ENCODE data around the gene CRABP1. TPM values are rescaled to one million over a fixed set of nuclear protein-coding genes. Genes with fewer than 3 reads are reported as not detected.

CRABP1 gene
- total RNA-seq, 2 donors from 2014 or later, result not detected

- no peaks in the 10 kb centered on the region for H3K4me1 Mint-ChIP-seq
- H3K27ac Mint-ChIP-seq, result no peak overlapping the region
- no peaks in the 10 kb centered on the region for H3K9me3 ChIP-seq (ENCODE audit: control insufficient read depth, low read length, poor library complexity, severe bottlenecking)
- H3K4me3 Mint-ChIP-seq, result no peak overlapping the region
- peaks cover 9% of the 10 kb centered on the region for H3K36me3 Mint-ChIP-seq (ENCODE audit: low read depth)
- H3K27me3 Mint-ChIP-seq, result peaks cover 42% of the 10 kb centered on the region
- no peak for ATAC-seq
- DNase-seq, result no peak
Measured at GRCh38 chr15:78382114-78382880, 42.1 kb downstream of the CRABP1 start.

- no peak for DNase-seq
- Mint-ChIP-seq H3K27ac (no peak overlapping the region), H3K36me3 (ENCODE audit: low read depth) (peaks cover 9% of the 10 kb centered on the region), H3K4me3 (no peak overlapping the region), H3K27me3 (peaks cover 49% of the 10 kb centered on the region), H3K4me1 (no peaks in the 10 kb centered on the region)
- no peaks in the 10 kb centered on the region for H3K9me3 ChIP-seq (ENCODE audit: control insufficient read depth, low read length, poor library complexity, severe bottlenecking)
- ATAC-seq, result no peak
Measured at GRCh38 chr15:78384651-78385050, 44.5 kb downstream of the CRABP1 start.

DNA sequence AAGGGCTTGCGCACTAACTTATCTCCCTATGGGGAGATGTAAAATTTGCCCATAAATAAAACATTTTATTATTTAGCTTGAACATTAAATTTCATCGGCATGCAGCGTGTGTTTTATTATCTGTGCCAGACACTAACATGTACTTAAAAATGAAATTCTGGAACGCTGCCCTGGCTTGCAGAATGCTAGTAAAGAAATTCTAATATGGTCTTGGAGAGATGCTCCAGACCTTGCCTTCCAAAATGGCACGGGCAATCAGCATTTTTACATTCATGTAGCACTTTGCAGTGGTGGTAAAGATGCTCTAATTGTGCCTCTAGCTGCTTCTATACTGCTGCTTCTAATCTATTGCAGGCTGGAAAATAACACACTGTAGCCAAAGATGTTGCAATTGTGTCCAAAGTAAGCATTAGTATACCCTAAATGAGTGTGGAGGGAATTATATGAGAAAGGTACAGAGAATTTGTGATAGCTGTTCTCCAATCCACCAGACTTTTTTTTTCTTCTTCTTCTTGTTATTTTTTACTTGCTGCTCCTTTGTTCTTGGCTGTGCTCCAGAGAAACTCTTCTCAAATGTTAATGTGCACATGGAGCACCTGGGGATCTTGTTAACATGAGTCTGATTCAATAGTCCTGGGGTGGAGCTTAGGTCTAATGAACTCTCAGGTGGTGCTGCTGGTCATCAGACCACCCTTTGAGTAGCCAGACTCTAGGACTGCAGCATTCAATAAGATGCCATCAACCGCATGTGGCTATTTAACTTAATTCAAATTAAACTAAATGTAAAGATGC is 47.3 kb downstream of the CRABP1 start:
- Mint-ChIP-seq H3K27ac (no peak overlapping the region), H3K4me1 (peaks cover 2% of the 10 kb centered on the region), H3K36me3 (ENCODE audit: low read depth) (peaks cover 9% of the 10 kb centered on the region), H3K4me3 (no peak overlapping the region), H3K27me3 (peaks cover 52% of the 10 kb centered on the region)
- no peak for ATAC-seq
- no peaks in the 10 kb centered on the region for H3K9me3 ChIP-seq (ENCODE audit: control insufficient read depth, low read length, poor library complexity, severe bottlenecking)
- DNase-seq, result no peak

GRCh38 chr15:78388865-78389264 is 48.7 kb downstream of the CRABP1 start:
- Mint-ChIP-seq H3K27me3 (peaks cover 49% of the 10 kb centered on the region), H3K27ac (no peak overlapping the region)
- no peak for ATAC-seq

DNA sequence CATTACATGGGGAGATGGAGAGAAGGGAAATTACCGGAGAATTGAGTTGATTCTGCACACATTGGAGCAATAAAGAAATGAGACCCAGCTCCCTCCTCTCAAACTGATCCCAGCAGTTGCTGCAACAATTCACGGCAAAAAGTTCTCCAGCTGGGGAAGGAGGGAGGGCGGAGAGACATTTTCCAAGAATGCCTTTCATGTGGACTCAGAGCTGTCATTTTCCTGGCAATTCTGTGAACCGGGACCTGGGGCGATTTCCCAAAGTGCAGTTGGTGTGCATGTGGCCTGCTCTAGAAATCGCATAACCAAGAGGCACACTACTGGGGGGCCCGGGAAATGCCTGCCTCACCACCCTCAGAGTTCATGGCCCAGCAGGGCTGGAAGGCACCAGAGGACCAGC is 49.2 kb downstream of the CRABP1 start:
- DNase-seq, result no peak

More at GRCh38 chr15:78388865-78389264, 48.7 kb downstream of the CRABP1 start:
- Mint-ChIP-seq H3K36me3 (ENCODE audit: low read depth) (peaks cover 4% of the 10 kb centered on the region), H3K4me1 (peaks cover 2% of the 10 kb centered on the region), H3K4me3 (no peak overlapping the region)
- no peaks in the 10 kb centered on the region for H3K9me3 ChIP-seq (ENCODE audit: control insufficient read depth, low read length, poor library complexity, severe bottlenecking)
- no peak for DNase-seq

GRCh38 chr15:78389738-78390137 is 49.6 kb downstream of the CRABP1 start:
- peaks cover 2% of the 10 kb centered on the region for H3K4me1 Mint-ChIP-seq
- H3K27ac Mint-ChIP-seq, result no peak overlapping the region
- DNase-seq, result no peak
- no peak overlapping the region for H3K4me3 Mint-ChIP-seq
- peaks cover 49% of the 10 kb centered on the region for H3K27me3 Mint-ChIP-seq
- H3K9me3 ChIP-seq (ENCODE audit: control insufficient read depth, low read length, poor library complexity, severe bottlenecking), result no peaks in the 10 kb centered on the region
- no peak for ATAC-seq
- H3K36me3 Mint-ChIP-seq (ENCODE audit: low read depth), result peaks cover 4% of the 10 kb centered on the region

More for the DNA sequence above, 49.2 kb downstream of the CRABP1 start:
- H3K9me3 ChIP-seq (ENCODE audit: control insufficient read depth, low read length, poor library complexity, severe bottlenecking), result no peaks in the 10 kb centered on the region
- peaks cover 2% of the 10 kb centered on the region for H3K4me1 Mint-ChIP-seq
- H3K36me3 Mint-ChIP-seq (ENCODE audit: low read depth), result peaks cover 4% of the 10 kb centered on the region
- H3K27ac Mint-ChIP-seq, result no peak overlapping the region
- ATAC-seq, result no peak
- H3K4me3 Mint-ChIP-seq, result no peak overlapping the region
- peaks cover 49% of the 10 kb centered on the region for H3K27me3 Mint-ChIP-seq

GRCh38 chr15:78390242-78390641 is 50.1 kb downstream of the CRABP1 start:
- no peak overlapping the region for H3K27ac Mint-ChIP-seq
- peaks cover 2% of the 10 kb centered on the region for H3K4me1 Mint-ChIP-seq
- no peak for DNase-seq
- H3K36me3 Mint-ChIP-seq (ENCODE audit: low read depth), result peaks cover 4% of the 10 kb centered on the region
- H3K9me3 ChIP-seq (ENCODE audit: control insufficient read depth, low read length, poor library complexity, severe bottlenecking), result no peaks in the 10 kb centered on the region
- H3K4me3 Mint-ChIP-seq, result no peak overlapping the region
- ATAC-seq, result no peak
- H3K27me3 Mint-ChIP-seq, result peaks cover 44% of the 10 kb centered on the region

DNA sequence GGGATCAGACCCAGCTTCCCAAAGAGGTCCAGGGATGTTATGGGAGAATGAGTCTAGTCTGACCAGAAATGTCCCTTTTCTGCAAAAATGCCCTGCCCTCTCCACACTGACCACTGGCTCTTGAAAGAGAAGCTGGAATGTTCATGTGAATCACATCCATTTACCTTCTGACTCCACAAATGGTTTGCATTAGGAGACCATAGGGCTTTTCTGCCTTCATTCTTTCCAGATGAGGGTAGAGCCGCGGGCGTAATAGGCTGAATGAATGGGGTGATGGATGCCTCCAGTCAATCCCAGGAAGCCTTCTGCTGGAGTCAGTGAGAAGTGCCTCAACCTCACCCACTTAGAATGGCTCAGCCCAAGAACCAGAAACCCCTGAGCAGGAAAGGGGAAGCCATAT is 50.7 kb downstream of the CRABP1 start:
- DNase-seq (no peak), ATAC-seq (no peak)
- H3K9me3 ChIP-seq (ENCODE audit: control insufficient read depth, low read length, poor library complexity, severe bottlenecking), result no peaks in the 10 kb centered on the region
- Mint-ChIP-seq H3K4me1 (peaks cover 2% of the 10 kb centered on the region), H3K27ac (no peak overlapping the region), H3K27me3 (peaks cover 38% of the 10 kb centered on the region), H3K4me3 (no peak overlapping the region), H3K36me3 (ENCODE audit: low read depth) (no peaks in the 10 kb centered on the region)

GRCh38 chr15:78391781-78392180 is 51.6 kb downstream of the CRABP1 start:
- ATAC-seq (no peak), DNase-seq (no peak)
- H3K36me3 Mint-ChIP-seq (ENCODE audit: low read depth), result no peaks in the 10 kb centered on the region
- peaks cover 28% of the 10 kb centered on the region for H3K27me3 Mint-ChIP-seq
- H3K27ac Mint-ChIP-seq, result no peak overlapping the region
- H3K9me3 ChIP-seq (ENCODE audit: control insufficient read depth, low read length, poor library complexity, severe bottlenecking), result no peaks in the 10 kb centered on the region
- no peak overlapping the region for H3K4me3 Mint-ChIP-seq
- peaks cover 2% of the 10 kb centered on the region for H3K4me1 Mint-ChIP-seq

DNA sequence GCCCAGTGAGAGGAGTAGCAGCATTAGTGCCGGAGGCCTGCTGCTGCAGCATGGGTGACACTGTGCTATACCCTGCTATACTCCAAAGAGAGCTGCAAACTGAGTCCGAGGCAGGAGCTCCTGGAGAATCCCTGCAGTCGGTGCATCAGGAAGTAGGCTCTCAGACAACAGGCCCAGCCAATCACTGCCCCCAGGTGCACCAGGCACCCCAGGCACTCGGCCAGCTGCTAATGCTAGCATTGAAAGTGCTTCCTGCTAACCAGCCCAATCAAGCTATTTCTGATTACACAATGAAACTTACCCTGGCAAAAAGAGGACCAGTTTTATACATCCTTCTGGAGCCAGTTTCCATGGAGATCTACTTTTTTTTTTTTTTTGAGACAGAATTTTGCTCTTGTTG is 52.3 kb downstream of the CRABP1 start:
- H3K27me3 Mint-ChIP-seq, result peaks cover 22% of the 10 kb centered on the region
- DNase-seq (no peak), ATAC-seq (no peak)
- H3K36me3 Mint-ChIP-seq (ENCODE audit: low read depth), result no peaks in the 10 kb centered on the region
- H3K4me1 Mint-ChIP-seq, result peaks cover 2% of the 10 kb centered on the region
- no peak overlapping the region for H3K27ac Mint-ChIP-seq
- H3K4me3 Mint-ChIP-seq, result no peak overlapping the region
- no peaks in the 10 kb centered on the region for H3K9me3 ChIP-seq (ENCODE audit: control insufficient read depth, low read length, poor library complexity, severe bottlenecking)

DNA sequence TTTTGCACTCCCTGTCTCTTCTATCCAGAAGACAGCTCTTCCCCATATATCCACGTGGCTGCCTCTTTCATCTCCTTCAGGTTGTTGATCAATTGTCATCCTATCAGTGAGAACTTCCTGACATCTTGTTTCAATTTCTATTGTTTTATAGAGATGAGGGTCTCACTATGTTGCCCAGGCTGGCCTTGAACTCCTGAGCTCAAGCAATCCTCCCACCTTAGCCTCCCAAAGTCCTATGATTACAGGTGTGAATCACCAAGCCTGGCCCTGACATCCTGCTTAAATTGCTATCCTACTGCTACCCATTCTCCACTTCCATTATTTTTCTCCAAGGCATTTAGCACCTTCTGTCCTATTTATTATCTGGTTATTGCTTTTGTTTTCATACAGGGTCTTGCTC is 53.0 kb downstream of the CRABP1 start:
- ATAC-seq (no peak), DNase-seq (no peak)
- Mint-ChIP-seq H3K27ac (no peak overlapping the region), H3K4me3 (no peak overlapping the region), H3K27me3 (peaks cover 17% of the 10 kb centered on the region), H3K36me3 (ENCODE audit: low read depth) (no peaks in the 10 kb centered on the region), H3K4me1 (peaks cover 4% of the 10 kb centered on the region)
- no peaks in the 10 kb centered on the region for H3K9me3 ChIP-seq (ENCODE audit: control insufficient read depth, low read length, poor library complexity, severe bottlenecking)

DNA sequence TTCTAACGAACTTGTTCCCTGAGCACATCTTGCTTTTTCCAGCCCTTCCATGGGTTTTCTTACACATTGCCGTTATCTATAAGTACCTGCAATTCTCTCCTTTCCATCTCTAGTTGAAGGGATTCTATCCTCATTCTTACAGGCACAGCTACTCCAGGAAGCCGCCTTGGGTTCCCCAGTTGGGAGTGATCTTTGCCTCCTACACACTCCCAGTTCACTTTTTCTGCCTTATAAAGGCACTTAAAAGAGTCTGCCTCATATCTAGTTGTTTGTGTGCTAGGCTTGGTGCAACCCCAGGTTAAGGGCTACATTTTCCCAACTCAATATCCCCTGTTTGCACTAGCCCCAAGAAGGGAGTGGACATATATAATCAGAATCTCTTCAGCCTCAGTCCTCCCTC is 53.9 kb downstream of the CRABP1 start:
- no peak for DNase-seq
- H3K27me3 Mint-ChIP-seq, result peaks cover 17% of the 10 kb centered on the region

DNA sequence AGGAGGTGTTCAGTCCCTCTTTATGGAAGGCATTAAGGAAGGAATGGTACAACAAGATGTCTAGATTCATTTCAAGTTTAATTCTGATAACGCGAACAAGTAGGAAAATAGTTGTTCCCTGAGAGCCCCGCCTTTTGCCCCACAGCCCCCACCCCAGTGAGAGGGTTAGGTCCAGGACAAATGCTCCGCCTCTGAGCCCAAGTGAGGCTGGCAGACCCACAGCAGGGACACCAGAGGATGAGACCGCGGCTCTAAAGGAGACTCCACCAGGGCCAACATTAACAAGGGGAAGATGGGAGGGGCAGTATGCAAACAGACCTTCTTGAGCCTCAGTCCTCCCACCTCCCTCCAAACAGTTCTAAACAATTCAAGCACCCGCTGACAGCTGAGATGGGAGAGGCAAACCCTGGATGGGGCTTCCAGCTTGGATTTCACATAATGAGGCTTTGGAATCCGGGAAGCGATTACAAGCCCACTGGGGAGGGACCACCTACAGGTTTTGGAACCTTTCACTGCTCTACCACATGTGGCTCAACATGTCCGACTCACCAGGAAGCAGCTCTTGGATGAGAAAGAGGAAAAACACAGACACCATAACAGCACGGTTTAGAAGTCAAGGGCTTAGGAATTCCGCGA is 54.9 kb downstream of the CRABP1 start:
- H3K9me3 ChIP-seq (ENCODE audit: control insufficient read depth, low read length, poor library complexity, severe bottlenecking), result no peaks in the 10 kb centered on the region
- Mint-ChIP-seq H3K36me3 (ENCODE audit: low read depth) (no peaks in the 10 kb centered on the region), H3K4me1 (peaks cover 4% of the 10 kb centered on the region), H3K27me3 (peaks cover 17% of the 10 kb centered on the region), H3K4me3 (no peak overlapping the region), H3K27ac (no peak overlapping the region)
- no peak for ATAC-seq
- no peak for DNase-seq

More for the DNA sequence above, 53.9 kb downstream of the CRABP1 start:
- H3K36me3 Mint-ChIP-seq (ENCODE audit: low read depth), result no peaks in the 10 kb centered on the region
- no peak overlapping the region for H3K4me3 Mint-ChIP-seq
- H3K4me1 Mint-ChIP-seq, result peaks cover 4% of the 10 kb centered on the region
- no peak for ATAC-seq
- peak overlapping the region; percentile 37 for H3K27ac Mint-ChIP-seq
- H3K9me3 ChIP-seq (ENCODE audit: control insufficient read depth, low read length, poor library complexity, severe bottlenecking), result no peaks in the 10 kb centered on the region

All from T-helper 17 cell (primary cell).